K562 (cell line): ENCODE data around the gene GPR4. TPM values are rescaled to one million over a fixed set of nuclear protein-coding genes. Genes with fewer than 3 reads are reported as not detected.

ENCODE experiments used
- FOSL1 ChIP-seq: fragments of 200-800 bp; sonication (Bioruptor generic); conservative IDR thresholded peaks from 2 replicates; pipeline ENCODE4 v1.6.1; 2016; ENCODE audit warnings: missing genetic modification characterization, missing compliant biosample characterization
- KAT7 ChIP-seq: sonication (generic); formaldehyde crosslinking; IDR thresholded peaks from 2 replicates; pipeline ENCODE4 v1.8.0; 2022; ENCODE audit warnings: missing genetic modification reagents, mild to moderate bottlenecking, borderline replicate concordance
- KDM2B ChIP-seq: fragments of 250-450 bp; sonication (Bioruptor Pico); IDR thresholded peaks from 2 replicates; pipeline ENCODE4 v1.8.0; 2021; ENCODE audit warnings: mild to moderate bottlenecking, moderate library complexity
- NCOA4 ChIP-seq: fragments of 450-650 bp; IDR thresholded peaks from 2 replicates; pipeline ENCODE4 v1.6.1; 2018; ENCODE audit warnings: mild to moderate bottlenecking; ENCODE audit not compliant: partially characterized antibody
- PATZ1 ChIP-seq: fragments of 250-450 bp; sonication (Bioruptor Pico); IDR thresholded peaks from 2 replicates; pipeline ENCODE4 v1.5.0; 2020; ENCODE audit warnings: mild to moderate bottlenecking, borderline replicate concordance
- PREB ChIP-seq: sonication (generic); formaldehyde crosslinking; IDR thresholded peaks from 2 replicates; pipeline ENCODE4 v1.8.1; 2023; ENCODE audit warnings: mild to moderate bottlenecking, missing genetic modification reagents
- PTBP1 ChIP-seq: fragments of 200-400 bp; formaldehyde crosslinking; IDR thresholded peaks from 2 replicates; pipeline ENCODE4 v1.6.1; 2017; ENCODE audit warnings: low read depth, low read length
- RBM25 ChIP-seq: fragments of 200-400 bp; formaldehyde crosslinking; IDR thresholded peaks from 2 replicates; pipeline ENCODE4 v1.6.1; 2018; ENCODE audit warnings: low read length, low read depth, moderate library complexity; ENCODE audit not compliant: severe bottlenecking
- SFPQ ChIP-seq: fragments of 200-400 bp; formaldehyde crosslinking; IDR thresholded peaks from 2 replicates; pipeline ENCODE4 v1.6.1; 2017; ENCODE audit warnings: mild to moderate bottlenecking, low read depth, low read length, moderate library complexity
- SMARCE1 ChIP-seq: fragments of 450-650 bp; IDR thresholded peaks from 2 replicates; pipeline ENCODE4 v1.7.1; 2016; ENCODE audit warnings: mild to moderate bottlenecking
- SP1 ChIP-seq: sonication (generic); formaldehyde crosslinking; IDR thresholded peaks from 2 replicates; pipeline ENCODE4 v1.8.1; 2022; ENCODE audit warnings: mild to moderate bottlenecking, missing genetic modification reagents
- ZNF316 ChIP-seq: fragments of 450-650 bp; IDR thresholded peaks from 2 replicates; pipeline ENCODE4 v1.6.1; 2016
- ZNF561 ChIP-seq: fragments of 450-650 bp; formaldehyde crosslinking; conservative IDR thresholded peaks from 2 replicates; pipeline ENCODE4 v1.4.0; 2020; ENCODE audit warnings: mild to moderate bottlenecking, moderate library complexity
- polyA plus RNA-seq, 8 experiments: library from polyadenylated mRNA; depleted of rRNA in 4 of 8; stranded (reverse) in 5 of 8; unstranded in 3 of 8; fragments of >200 nt; fragmentation: Nextera tagmentation in 2 of 8; fragmentation: Illumina TruSeq in 1 of 8; extraction: Ambion mirVana in 2 of 8; extraction: Trizol in 1 of 8; gene quantifications; 2 replicates each; pipeline versions ENCODE4 v1.2.1 to v1.2.3, GENCODE V29; 2011 to 2014; ENCODE audit warnings: inconsistent platforms in 1 of 8, missing spikeins in 1 of 8
- total RNA-seq, 7 experiments: library from RNA; depleted of rRNA in 6 of 7; stranded (reverse); fragments of >200 nt in 6 of 7; fragmentation: Illumina TruSeq in 2 of 7; extraction: Trizol in 2 of 7; gene quantifications; 2 replicates each; pipeline versions ENCODE4 v1.2.1 to v1.2.3, GENCODE V29; 2011 to 2021; ENCODE audit warnings: low replicate concordance in 1 of 7
- TF ChIP-seq, protein P1 (sequence below): fragments of 450-650 bp; IDR thresholded peaks from 2 replicates; pipeline ENCODE4 v1.6.1; 2017; ENCODE audit warnings: antibody characterized with exemption, mild to moderate bottlenecking
- TF ChIP-seq, protein P2 (sequence below): fragments of 250-450 bp; sonication (Bioruptor Pico); IDR thresholded peaks from 2 replicates; pipeline ENCODE4 v1.4.0; 2020; ENCODE audit warnings: mild to moderate bottlenecking

The GPR4 gene
- total and polyA plus RNA-seq, 9 of the 15 experiments (the other 6 are each of a cell fraction or from before 2014, with no cell fraction given) = 0.03 to 0.09 (median 0.04) TPM; not detected in 5

DNA sequence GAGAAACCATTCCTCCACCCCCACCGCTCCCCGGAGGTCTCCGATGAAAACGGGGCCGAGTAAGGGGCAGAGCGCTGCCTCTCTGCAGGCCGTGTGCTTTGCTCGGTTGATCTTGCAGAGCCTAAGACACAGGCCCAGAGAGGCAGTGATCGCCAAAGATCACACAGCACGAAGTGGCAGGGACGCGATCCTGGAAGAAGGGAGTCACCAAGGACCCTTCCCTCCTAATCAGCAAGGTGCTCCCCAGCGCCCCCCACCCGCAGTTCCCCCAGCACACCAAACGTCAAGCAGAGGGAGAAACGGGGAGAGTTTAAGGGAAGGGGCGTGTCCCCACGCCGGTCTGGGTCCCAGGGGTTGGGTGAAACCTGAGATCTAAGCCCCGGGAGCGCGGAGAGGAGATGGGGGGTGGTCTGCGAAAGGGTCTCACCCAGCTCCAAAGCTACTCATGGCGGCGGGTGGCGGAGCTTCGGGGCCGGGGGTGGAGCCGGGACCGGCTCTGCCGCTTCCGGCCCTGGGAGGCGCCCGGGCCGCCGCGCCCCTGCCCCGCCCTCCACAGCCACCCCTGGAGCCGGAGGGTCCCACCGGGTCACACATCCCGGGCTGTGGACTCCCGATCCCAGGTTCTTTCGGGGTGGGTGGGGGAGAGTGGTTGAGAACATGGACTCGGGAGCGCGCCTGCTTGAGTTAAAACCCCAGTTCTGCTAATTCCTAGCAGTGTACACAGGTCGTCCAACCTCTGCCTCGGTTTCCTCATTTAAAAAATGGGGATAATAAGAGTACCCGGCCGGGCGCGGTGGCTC, 37.1 kb upstream of the GPR4 start, which contains the start of gene EML2 (continued):
- TF ChIP-seq, protein P1, sequence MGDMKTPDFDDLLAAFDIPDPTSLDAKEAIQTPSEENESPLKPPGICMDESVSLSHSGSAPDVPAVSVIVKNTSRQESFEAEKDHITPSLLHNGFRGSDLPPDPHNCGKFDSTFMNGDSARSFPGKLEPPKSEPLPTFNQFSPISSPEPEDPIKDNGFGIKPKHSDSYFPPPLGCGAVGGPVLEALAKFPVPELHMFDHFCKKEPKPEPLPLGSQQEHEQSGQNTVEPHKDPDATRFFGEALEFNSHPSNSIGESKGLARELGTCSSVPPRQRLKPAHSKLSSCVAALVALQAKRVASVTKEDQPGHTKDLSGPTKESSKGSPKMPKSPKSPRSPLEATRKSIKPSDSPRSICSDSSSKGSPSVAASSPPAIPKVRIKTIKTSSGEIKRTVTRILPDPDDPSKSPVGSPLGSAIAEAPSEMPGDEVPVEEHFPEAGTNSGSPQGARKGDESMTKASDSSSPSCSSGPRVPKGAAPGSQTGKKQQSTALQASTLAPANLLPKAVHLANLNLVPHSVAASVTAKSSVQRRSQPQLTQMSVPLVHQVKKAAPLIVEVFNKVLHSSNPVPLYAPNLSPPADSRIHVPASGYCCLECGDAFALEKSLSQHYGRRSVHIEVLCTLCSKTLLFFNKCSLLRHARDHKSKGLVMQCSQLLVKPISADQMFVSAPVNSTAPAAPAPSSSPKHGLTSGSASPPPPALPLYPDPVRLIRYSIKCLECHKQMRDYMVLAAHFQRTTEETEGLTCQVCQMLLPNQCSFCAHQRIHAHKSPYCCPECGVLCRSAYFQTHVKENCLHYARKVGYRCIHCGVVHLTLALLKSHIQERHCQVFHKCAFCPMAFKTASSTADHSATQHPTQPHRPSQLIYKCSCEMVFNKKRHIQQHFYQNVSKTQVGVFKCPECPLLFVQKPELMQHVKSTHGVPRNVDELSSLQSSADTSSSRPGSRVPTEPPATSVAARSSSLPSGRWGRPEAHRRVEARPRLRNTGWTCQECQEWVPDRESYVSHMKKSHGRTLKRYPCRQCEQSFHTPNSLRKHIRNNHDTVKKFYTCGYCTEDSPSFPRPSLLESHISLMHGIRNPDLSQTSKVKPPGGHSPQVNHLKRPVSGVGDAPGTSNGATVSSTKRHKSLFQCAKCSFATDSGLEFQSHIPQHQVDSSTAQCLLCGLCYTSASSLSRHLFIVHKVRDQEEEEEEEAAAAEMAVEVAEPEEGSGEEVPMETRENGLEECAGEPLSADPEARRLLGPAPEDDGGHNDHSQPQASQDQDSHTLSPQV = no peak; the same call in 1 of the 2 replicates
- TF ChIP-seq ZNF561 (no peak), PATZ1 (CRISPR knock-in tag) (no peak), KAT7 (CRISPR knock-in tag) (no peak), SP1 (CRISPR knock-in tag) (peak; percentile 46; the same call in 1 of the 2 replicates), RBM25 (peak; percentile 12), FOSL1 (tag) (0 out of 2 replicates have a peak, but pooled peaks have one; percentile 25), ZNF316 (no peak), NCOA4 (no peak), PTBP1 (0 out of 2 replicates have a peak, but pooled peaks have one; percentile 31), PREB (CRISPR knock-in tag) (no peak), KDM2B (CRISPR knock-in tag) (no peak), SMARCE1 (peak; percentile 59; the same call in 1 of the 2 replicates), SFPQ (no peak)
- TF ChIP-seq, protein P2, sequence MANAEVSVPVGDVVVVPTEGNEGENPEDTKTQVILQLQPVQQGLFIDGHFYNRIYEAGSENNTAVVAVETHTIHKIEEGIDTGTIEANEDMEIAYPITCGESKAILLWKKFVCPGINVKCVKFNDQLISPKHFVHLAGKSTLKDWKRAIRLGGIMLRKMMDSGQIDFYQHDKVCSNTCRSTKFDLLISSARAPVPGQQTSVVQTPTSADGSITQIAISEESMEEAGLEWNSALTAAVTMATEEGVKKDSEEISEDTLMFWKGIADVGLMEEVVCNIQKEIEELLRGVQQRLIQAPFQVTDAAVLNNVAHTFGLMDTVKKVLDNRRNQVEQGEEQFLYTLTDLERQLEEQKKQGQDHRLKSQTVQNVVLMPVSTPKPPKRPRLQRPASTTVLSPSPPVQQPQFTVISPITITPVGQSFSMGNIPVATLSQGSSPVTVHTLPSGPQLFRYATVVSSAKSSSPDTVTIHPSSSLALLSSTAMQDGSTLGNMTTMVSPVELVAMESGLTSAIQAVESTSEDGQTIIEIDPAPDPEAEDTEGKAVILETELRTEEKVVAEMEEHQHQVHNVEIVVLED (CRISPR knock-in tag) = 0 out of 2 replicates have a peak, but pooled peaks have one; percentile 9
